ENCODE measurements around the gene CETP. TPM values are rescaled to one million over a fixed set of nuclear protein-coding genes. Genes with fewer than 3 reads are reported as not detected.

Gene CETP
- total RNA-seq, result not detected in 2 replicates

- no peak for DNase-seq (ENCODE audit: low read depth)
- H3K4me3 ChIP-seq (ENCODE audit: low read depth, low read length), result no peak within 1 kb of the TSS
- TF ChIP-seq CTCF (conservative IDR thresholded peaks at IDR 0.05; ENCODE audit: low read depth, low read length), result no peak
Measured at GRCh38 chr16:56961851-56962281, at the start of gene CETP. Gene CETP (plus strand): TSS chr16:56961950. CDS start chr16:56961980, 30 bp downstream.

GRCh38 chr16:56912746-56913708 lies 48.7 kb upstream of the CETP start:
- DNase-seq (ENCODE audit: low read depth), result no peak

GRCh38 chr16:56914896-56915295 lies 46.9 kb upstream of the CETP start:
- no peak for DNase-seq (ENCODE audit: low read depth)
- no peak overlapping the region for H3K4me3 ChIP-seq (ENCODE audit: low read depth, low read length)
- no peak for TF ChIP-seq CTCF (conservative IDR thresholded peaks at IDR 0.05; ENCODE audit: low read depth, low read length)

More at GRCh38 chr16:56912746-56913708, 48.7 kb upstream of the CETP start:
- H3K4me3 ChIP-seq (ENCODE audit: low read depth, low read length), result no peak overlapping the region
- no peak for TF ChIP-seq CTCF (conservative IDR thresholded peaks at IDR 0.05; ENCODE audit: low read depth, low read length)

GRCh38 chr16:56915336-56916119 lies 46.2 kb upstream of the CETP start:
- TF ChIP-seq CTCF (conservative IDR thresholded peaks at IDR 0.05; ENCODE audit: low read depth, low read length), result no peak
- no peak for DNase-seq (ENCODE audit: low read depth)
- H3K4me3 ChIP-seq (ENCODE audit: low read depth, low read length), result no peak overlapping the region

GRCh38 chr16:56916571-56917403 lies 45.0 kb upstream of the CETP start:
- no peak for DNase-seq (ENCODE audit: low read depth)

More at GRCh38 chr16:56916571-56917403, 45.0 kb upstream of the CETP start:
- no peak for TF ChIP-seq CTCF (conservative IDR thresholded peaks at IDR 0.05; ENCODE audit: low read depth, low read length)
- H3K4me3 ChIP-seq (ENCODE audit: low read depth, low read length), result no peak overlapping the region
